ENCODE measurements around the gene CACNB4. TPM values are rescaled to one million over a fixed set of nuclear protein-coding genes. Genes with fewer than 3 reads are reported as not detected.
"Not testable (repeated sequence)": the region's sequence is repeated elsewhere in the genome, so short reads cannot be mapped to it uniquely, and the experiment has no call there.

The CACNB4 gene
- total and polyA plus RNA-seq, 2 donors, result 3.0 to 3.5 TPM

GRCh38 chr2:152022090-152022489 lies 76.8 kb downstream of the CACNB4 start:
- no peak for DNase-seq (ENCODE audit: low read depth in 6 of 9, low spot score in 9 of 9)
- Histone ChIP-seq H3K27me3 (ENCODE audit: control insufficient read depth in 2 of 2, insufficient read depth in 1 of 2, low read length in 1 of 2) (no peaks in the 10 kb centered on the region), H3K9me3 (ENCODE audit: control insufficient read depth in 2 of 2, insufficient read depth in 1 of 2, low read length in 1 of 2) (no peaks in the 10 kb centered on the region), H3K4me3 (ENCODE audit: low read length in 2 of 2) (no peak overlapping the region), H3K4me1 (ENCODE audit: control insufficient read depth in 2 of 2, insufficient read depth in 2 of 2, low read length in 2 of 2) (no peaks in the 10 kb centered on the region), H3K36me3 (ENCODE audit: control insufficient read depth in 2 of 2, insufficient read depth in 2 of 2, low read length in 1 of 2) (no peaks in the 10 kb centered on the region), H3K27ac (ENCODE audit: low read depth in 1 of 2, low read length in 1 of 2) (no peak overlapping the region)
- WGBS, result 94% methylated on average over 3 of the region's 3 CpGs

- not testable (repeated sequence) for H3K27me3 ChIP-seq (ENCODE audit: control insufficient read depth in 2 of 2, insufficient read depth in 1 of 2, low read length in 1 of 2); H3K9me3 ChIP-seq (ENCODE audit: control insufficient read depth in 2 of 2, insufficient read depth in 1 of 2, low read length in 1 of 2); H3K36me3 ChIP-seq (ENCODE audit: control insufficient read depth in 2 of 2, insufficient read depth in 2 of 2, low read length in 1 of 2); H3K4me1 ChIP-seq (ENCODE audit: control insufficient read depth in 2 of 2, insufficient read depth in 2 of 2, low read length in 2 of 2); H3K4me3 ChIP-seq (ENCODE audit: low read length in 2 of 2); H3K27ac ChIP-seq (ENCODE audit: low read depth in 1 of 2, low read length in 1 of 2); DNase-seq (ENCODE audit: low read depth in 6 of 9, low spot score in 9 of 9)
- WGBS, result 97% methylated on average over 11 of the region's 11 CpGs
Measured at GRCh38 chr2:152021001-152021400, 77.8 kb downstream of the CACNB4 start.

- no peak for DNase-seq (ENCODE audit: low read depth in 6 of 9, low spot score in 9 of 9)
Measured at GRCh38 chr2:152019732-152020131, 79.1 kb downstream of the CACNB4 start.

GRCh38 chr2:152016181-152017120 lies 82.4 kb downstream of the CACNB4 start:
- Histone ChIP-seq H3K36me3 (ENCODE audit: control insufficient read depth in 2 of 2, insufficient read depth in 2 of 2, low read length in 1 of 2) (no peaks in the 10 kb centered on the region), H3K27ac (ENCODE audit: low read depth in 1 of 2, low read length in 1 of 2) (no peak overlapping the region), H3K4me1 (ENCODE audit: control insufficient read depth in 2 of 2, insufficient read depth in 2 of 2, low read length in 2 of 2) (no peaks in the 10 kb centered on the region), H3K27me3 (ENCODE audit: control insufficient read depth in 2 of 2, insufficient read depth in 1 of 2, low read length in 1 of 2) (no peaks in the 10 kb centered on the region), H3K4me3 (ENCODE audit: low read length in 2 of 2) (no peak overlapping the region), H3K9me3 (ENCODE audit: control insufficient read depth in 2 of 2, insufficient read depth in 1 of 2, low read length in 1 of 2) (no peaks in the 10 kb centered on the region)
- DNase-seq (ENCODE audit: low read depth in 6 of 9, low spot score in 9 of 9), result no peak
- 89% methylated on average over 7 of the region's 7 CpGs for WGBS

More at GRCh38 chr2:152019732-152020131, 79.1 kb downstream of the CACNB4 start:
- Histone ChIP-seq H3K27me3 (ENCODE audit: control insufficient read depth in 2 of 2, insufficient read depth in 1 of 2, low read length in 1 of 2) (no peaks in the 10 kb centered on the region), H3K9me3 (ENCODE audit: control insufficient read depth in 2 of 2, insufficient read depth in 1 of 2, low read length in 1 of 2) (no peaks in the 10 kb centered on the region), H3K36me3 (ENCODE audit: control insufficient read depth in 2 of 2, insufficient read depth in 2 of 2, low read length in 1 of 2) (no peaks in the 10 kb centered on the region), H3K27ac (ENCODE audit: low read depth in 1 of 2, low read length in 1 of 2) (no peak overlapping the region), H3K4me1 (ENCODE audit: control insufficient read depth in 2 of 2, insufficient read depth in 2 of 2, low read length in 2 of 2) (no peaks in the 10 kb centered on the region), H3K4me3 (ENCODE audit: low read length in 2 of 2) (no peak overlapping the region)

- H3K36me3 ChIP-seq (ENCODE audit: control insufficient read depth in 2 of 2, insufficient read depth in 2 of 2, low read length in 1 of 2), result no peaks in the 10 kb centered on the region
- no peak overlapping the region for H3K27ac ChIP-seq (ENCODE audit: low read depth in 1 of 2, low read length in 1 of 2)
- no peaks in the 10 kb centered on the region for H3K4me1 ChIP-seq (ENCODE audit: control insufficient read depth in 2 of 2, insufficient read depth in 2 of 2, low read length in 2 of 2)
- 94% methylated on average over 5 of the region's 5 CpGs for WGBS
- no peaks in the 10 kb centered on the region for H3K9me3 ChIP-seq (ENCODE audit: control insufficient read depth in 2 of 2, insufficient read depth in 1 of 2, low read length in 1 of 2)
- no peak overlapping the region for H3K4me3 ChIP-seq (ENCODE audit: low read length in 2 of 2)
- DNase-seq (ENCODE audit: low read depth in 6 of 9, low spot score in 9 of 9), result no peak
- H3K27me3 ChIP-seq (ENCODE audit: control insufficient read depth in 2 of 2, insufficient read depth in 1 of 2, low read length in 1 of 2), result no peaks in the 10 kb centered on the region
Measured at GRCh38 chr2:152015552-152015951, 83.3 kb downstream of the CACNB4 start.

GRCh38 chr2:152012697-152013096 lies 86.1 kb downstream of the CACNB4 start:
- H3K4me1 ChIP-seq (ENCODE audit: control insufficient read depth in 2 of 2, insufficient read depth in 2 of 2, low read length in 2 of 2), result no peaks in the 10 kb centered on the region
- no peak for DNase-seq (ENCODE audit: low read depth in 6 of 9, low spot score in 9 of 9)
- WGBS, result 97% methylated on average over 1 of the region's 1 CpG
- H3K36me3 ChIP-seq (ENCODE audit: control insufficient read depth in 2 of 2, insufficient read depth in 2 of 2, low read length in 1 of 2), result no peaks in the 10 kb centered on the region
- no peak overlapping the region for H3K27ac ChIP-seq (ENCODE audit: low read depth in 1 of 2, low read length in 1 of 2)
- H3K27me3 ChIP-seq (ENCODE audit: control insufficient read depth in 2 of 2, insufficient read depth in 1 of 2, low read length in 1 of 2), result no peaks in the 10 kb centered on the region
- H3K4me3 ChIP-seq (ENCODE audit: low read length in 2 of 2), result no peak overlapping the region
- H3K9me3 ChIP-seq (ENCODE audit: control insufficient read depth in 2 of 2, insufficient read depth in 1 of 2, low read length in 1 of 2), result no peaks in the 10 kb centered on the region

- DNase-seq (ENCODE audit: low read depth in 6 of 9, low spot score in 9 of 9), result no peak
- Histone ChIP-seq H3K27me3 (ENCODE audit: control insufficient read depth in 2 of 2, insufficient read depth in 1 of 2, low read length in 1 of 2) (no peaks in the 10 kb centered on the region), H3K9me3 (ENCODE audit: control insufficient read depth in 2 of 2, insufficient read depth in 1 of 2, low read length in 1 of 2) (no peaks in the 10 kb centered on the region), H3K27ac (ENCODE audit: low read depth in 1 of 2, low read length in 1 of 2) (no peak overlapping the region), H3K4me1 (ENCODE audit: control insufficient read depth in 2 of 2, insufficient read depth in 2 of 2, low read length in 2 of 2) (no peaks in the 10 kb centered on the region), H3K36me3 (ENCODE audit: control insufficient read depth in 2 of 2, insufficient read depth in 2 of 2, low read length in 1 of 2) (no peaks in the 10 kb centered on the region), H3K4me3 (ENCODE audit: low read length in 2 of 2) (no peak overlapping the region)
- 98% methylated on average over 2 of the region's 2 CpGs for WGBS
Measured at GRCh38 chr2:152011724-152012123, 87.1 kb downstream of the CACNB4 start.

GRCh38 chr2:152005607-152006006 lies 93.2 kb downstream of the CACNB4 start:
- Histone ChIP-seq H3K4me3 (ENCODE audit: low read length in 2 of 2) (no peak overlapping the region), H3K9me3 (ENCODE audit: control insufficient read depth in 2 of 2, insufficient read depth in 1 of 2, low read length in 1 of 2) (no peaks in the 10 kb centered on the region), H3K27ac (ENCODE audit: low read depth in 1 of 2, low read length in 1 of 2) (no peak overlapping the region), H3K4me1 (ENCODE audit: control insufficient read depth in 2 of 2, insufficient read depth in 2 of 2, low read length in 2 of 2) (peaks cover 0 to 4% of the 10 kb centered on the region in 2 donors), H3K36me3 (ENCODE audit: control insufficient read depth in 2 of 2, insufficient read depth in 2 of 2, low read length in 1 of 2) (no peaks in the 10 kb centered on the region), H3K27me3 (ENCODE audit: control insufficient read depth in 2 of 2, insufficient read depth in 1 of 2, low read length in 1 of 2) (no peaks in the 10 kb centered on the region)
- 89% methylated on average over 4 of the region's 4 CpGs for WGBS
- DNase-seq (ENCODE audit: low read depth in 6 of 9, low spot score in 9 of 9), result no peak

- H3K4me3 ChIP-seq (ENCODE audit: low read length in 2 of 2); H3K36me3 ChIP-seq (ENCODE audit: control insufficient read depth in 2 of 2, insufficient read depth in 2 of 2, low read length in 1 of 2); H3K27me3 ChIP-seq (ENCODE audit: control insufficient read depth in 2 of 2, insufficient read depth in 1 of 2, low read length in 1 of 2); DNase-seq (ENCODE audit: low read depth in 6 of 9, low spot score in 9 of 9); H3K9me3 ChIP-seq (ENCODE audit: control insufficient read depth in 2 of 2, insufficient read depth in 1 of 2, low read length in 1 of 2); H3K27ac ChIP-seq (ENCODE audit: low read depth in 1 of 2, low read length in 1 of 2); H3K4me1 ChIP-seq (ENCODE audit: control insufficient read depth in 2 of 2, insufficient read depth in 2 of 2, low read length in 2 of 2): not testable (repeated sequence)
- 96% methylated on average over 5 of the region's 5 CpGs for WGBS
Measured at GRCh38 chr2:152003283-152003682, 95.6 kb downstream of the CACNB4 start.

Measured in thymus (tissue), 11 donors.